ENCODE results near the gene GPRIN2.
"Not testable (repeated sequence)": the region's sequence is repeated elsewhere in the genome, so short reads cannot be mapped to it uniquely, and the experiment has no call there.

The GPRIN2 gene

DNA sequence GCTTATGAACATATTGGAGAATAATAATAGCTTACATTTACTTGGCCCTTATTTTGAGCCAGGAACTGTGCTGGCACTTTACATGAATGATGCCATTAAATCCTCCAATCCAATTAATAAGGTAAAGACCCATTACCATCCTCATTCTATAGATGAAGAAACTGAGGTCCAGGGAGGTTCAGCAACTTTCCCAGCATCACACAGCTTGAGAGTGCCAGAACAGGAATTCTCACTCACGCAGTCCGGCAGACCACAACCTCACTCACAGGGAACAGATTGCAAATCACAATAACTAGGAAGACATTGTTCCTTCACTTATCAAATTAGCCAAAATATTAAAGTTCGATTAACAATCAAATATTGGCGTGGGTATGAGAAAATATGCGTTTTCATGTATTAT, 18.3 kb downstream of the GPRIN2 start:
- no peak for DNase-seq

DNA sequence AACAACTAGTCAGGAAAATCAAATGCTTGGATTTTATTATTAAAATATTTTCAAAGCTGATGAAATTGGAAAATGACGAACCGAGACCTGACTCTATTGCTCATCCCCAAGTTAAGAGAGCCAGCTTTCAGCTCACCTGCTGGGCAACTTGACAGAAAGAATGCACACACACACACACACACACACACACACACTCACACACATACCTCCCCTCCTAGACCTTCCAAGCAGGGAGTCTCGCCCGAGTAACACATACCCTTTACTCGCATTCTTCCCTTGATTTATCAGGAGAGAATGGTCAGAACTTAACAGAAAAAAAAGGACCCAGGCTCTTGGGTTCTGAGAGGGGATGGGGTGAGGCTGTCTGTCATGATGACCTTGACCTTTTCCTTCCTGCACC, 19.1 kb downstream of the GPRIN2 start:
- DNase-seq = no peak

DNA sequence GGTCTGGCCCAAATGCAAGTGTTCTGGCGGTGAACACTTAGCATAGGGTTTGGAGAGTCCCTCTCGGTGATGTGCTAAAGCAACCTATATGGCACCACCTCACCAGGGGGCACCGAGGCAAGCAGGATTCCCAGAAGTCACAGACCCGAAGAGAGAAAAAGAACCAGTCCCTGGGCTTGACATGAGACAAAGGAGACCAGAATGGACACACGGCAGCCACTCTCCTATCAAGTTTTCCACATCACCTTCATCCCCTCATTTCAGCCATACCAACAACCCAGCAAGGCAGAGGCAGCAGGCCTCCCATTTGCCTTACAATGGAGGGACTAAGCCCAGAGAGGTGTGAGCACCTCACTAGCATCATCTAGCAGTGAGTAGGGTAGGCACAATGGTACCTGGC, 19.7 kb downstream of the GPRIN2 start:
- DNase-seq = no peak

DNA sequence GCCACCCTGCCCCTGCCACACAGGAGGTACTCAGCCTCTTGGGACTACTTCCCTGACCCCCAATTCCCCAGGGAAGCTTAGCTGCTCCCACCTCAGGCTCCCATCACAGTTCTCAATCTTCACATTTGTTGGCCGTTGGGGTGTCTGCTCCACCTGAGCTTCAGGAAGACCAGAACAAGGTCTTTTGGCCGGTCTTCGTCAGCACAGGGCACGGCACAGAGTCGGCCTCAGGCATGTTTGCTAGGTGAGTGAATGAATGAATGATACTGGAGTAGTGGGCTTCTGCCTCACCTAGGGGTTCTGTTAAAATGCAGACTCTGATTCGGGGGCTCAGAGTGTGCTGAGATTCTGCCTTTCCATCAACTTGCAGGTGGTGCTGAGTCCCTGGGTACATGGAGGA, 20.3 kb downstream of the GPRIN2 start:
- no peak for DNase-seq

DNA sequence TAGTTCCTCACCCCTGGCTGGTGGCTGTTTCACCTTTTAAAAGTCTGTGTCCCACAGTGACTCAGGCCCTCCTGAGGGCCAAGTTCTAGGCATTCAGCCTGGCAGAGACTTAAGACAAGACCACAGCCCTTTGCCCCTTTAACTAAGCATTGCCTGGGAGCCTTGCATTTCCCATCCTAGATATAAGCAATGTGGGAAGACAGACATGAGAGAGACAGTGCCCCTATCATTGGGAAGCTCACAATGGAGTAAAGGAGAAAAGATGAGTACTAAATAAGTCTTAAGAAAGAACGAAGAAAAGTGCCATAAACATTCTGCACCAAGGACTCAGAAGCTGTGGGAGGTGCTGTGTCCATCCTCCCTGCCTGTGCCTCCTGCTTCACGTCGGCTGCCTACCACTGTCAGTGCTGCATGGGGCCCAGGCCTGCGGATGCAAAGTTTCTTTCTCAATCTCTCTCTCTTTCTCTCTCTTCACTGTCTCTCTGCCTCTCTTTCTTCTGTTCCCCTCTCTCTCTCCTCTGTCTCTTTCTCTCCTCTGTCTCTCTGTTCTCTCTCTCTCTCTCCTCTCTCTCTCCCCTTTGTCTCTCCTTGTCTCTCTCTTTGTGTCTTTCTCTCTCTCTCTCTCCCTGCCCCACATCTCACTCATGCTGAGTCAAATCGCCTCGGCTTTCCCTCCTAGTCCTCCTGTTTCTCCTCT, 21.5 kb downstream of the GPRIN2 start:
- no peak for DNase-seq

DNA sequence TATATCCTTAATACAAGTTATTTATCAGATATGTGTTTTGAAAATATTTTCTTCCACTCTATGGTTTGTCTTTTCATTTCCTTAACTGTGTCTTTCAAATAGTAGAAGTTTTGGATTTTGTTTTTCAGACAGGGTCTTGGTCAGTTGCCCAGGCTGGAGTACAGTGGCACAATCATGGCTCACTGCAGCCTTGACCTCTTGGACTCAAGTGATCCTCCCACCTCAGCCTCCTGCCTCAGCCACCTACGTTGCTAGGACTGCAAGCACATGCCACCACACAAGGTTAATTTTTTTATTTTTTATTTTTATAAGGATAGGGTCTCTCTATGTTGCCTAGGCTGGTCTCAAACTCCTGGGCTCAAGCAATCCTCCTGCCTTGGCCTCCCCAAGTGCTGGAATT, 24.2 kb downstream of the GPRIN2 start:
- DNase-seq = not testable (repeated sequence)

DNA sequence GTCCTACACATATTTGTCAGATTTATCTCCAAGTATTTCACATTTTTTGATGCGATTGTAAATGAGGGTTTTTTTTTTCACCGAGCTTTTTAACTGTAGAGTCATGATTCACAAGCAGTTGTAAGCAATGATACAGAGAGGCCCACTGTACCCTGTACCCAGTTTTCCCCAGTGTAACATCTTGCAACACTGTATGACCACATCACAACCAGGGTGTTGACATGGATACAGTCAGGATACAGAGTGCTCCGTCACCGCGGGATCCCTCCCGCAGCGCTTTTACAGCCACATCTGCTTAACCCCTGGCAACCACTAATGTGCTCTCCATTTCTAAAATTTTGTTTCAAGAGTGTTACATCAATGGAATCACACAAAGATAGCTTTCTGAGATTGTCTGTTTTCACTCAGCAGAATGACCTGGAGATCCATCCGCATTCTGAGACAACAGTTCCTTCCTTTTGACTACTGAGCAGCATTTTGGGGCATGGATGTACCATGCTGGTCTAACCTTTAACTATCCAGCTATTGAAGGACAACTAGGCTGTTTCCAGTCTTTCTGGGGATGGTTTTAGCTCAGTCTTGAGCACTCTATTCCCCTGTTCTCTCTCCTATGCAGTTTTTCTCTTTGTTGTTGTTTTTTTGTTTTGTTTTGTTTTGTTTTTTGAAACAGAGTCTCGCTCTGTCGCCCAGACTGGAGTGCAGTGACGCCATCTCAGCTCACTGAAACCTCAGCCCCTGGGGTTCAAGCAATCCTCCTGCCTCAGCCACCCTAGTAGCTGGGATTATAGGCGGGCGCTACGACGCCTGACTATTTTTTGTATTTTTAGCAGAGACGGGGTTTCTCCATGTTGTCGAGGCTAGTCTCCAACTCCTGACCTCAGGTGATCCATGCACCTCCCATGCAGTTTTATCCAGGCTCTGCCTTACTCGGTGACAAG, 25.9 kb downstream of the GPRIN2 start:
- no peak for DNase-seq

DNA sequence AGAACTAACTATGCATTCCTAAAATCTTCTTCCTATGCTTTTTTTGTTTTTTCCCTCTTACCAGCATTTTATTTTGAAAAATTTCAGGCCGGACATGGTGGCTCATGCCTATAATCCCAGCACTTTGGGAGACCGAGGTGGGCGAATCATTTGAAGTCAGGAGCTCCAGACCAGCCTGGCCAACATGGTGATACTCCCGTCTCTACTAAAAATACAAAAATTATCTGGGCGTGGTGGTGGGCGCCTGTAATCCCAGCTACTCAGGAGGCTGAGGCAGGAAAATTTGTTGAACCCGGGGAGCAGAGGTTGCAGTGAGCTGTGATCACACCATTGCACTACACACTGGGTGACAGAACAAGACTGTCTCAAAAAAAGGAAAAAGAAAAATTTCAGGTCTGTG, 26.7 kb downstream of the GPRIN2 start:
- DNase-seq = not testable (repeated sequence)

DNA sequence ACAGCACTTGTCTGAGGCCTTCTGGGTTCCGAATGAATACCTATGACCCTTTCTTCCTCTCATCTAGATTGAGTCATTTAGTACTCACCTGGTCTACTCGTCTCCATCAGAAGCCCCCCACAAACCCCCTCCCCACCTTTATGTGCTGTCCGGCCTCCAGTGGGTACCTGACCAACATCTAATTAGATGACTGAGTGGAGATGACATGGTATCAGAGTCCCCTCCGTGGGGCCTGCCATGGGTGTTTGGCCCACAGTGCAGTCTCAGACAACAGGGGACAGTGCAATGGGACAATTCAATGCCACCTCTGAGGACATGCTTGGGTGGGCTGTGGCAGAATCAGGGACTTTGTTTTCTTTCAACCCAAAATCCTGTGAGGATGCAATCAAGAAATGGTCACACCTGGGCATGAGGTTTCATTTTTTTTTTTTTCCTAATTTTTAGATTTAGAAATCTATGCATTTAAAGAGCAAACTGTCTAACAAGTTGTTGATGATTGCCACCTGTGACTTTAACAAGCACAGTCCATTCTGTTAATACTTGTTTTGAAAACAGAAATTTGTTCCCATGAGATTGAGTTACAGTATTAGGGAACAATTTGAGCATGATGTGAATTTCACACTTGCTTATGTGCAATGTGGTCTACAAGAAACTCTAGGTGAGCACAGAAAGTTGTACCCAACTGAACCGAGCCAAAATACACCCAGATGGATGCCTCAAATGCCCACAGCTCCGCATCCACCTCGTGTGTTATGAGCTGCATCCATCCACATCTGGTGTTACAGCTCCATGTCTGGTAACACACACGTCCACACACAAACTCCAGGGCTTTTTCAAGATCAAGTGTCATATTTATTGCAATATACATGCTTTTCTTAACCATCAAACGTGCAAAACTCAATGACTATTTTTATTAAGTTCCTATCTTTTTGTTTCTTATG, 27.5 kb downstream of the GPRIN2 start:
- DNase-seq = no peak

DNA sequence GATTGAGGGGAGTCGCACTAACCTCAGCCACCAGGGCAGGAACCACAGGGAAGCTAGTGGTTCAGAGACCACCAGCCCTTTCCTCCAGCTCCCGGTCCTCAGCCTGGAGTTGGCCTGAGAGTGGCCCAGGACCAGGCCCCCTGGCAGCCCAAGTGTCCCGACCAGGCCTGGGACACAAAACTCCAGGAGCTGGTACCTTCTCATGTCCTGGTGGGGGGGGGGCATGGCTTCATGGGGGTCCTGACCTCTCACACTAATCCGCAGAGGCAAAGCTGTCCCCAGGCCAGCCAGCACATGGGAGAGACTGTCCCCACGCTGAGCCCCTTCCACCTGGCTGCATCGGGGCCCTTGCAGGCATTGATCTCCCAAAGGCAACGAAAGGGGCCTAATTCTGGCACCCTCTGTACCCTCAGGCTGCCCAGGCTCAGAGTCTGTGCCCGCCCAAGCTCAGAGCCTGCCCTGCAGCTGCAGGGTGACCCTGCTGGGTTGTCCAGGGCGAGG, 28.2 kb downstream of the GPRIN2 start:
- no peak for DNase-seq

DNA sequence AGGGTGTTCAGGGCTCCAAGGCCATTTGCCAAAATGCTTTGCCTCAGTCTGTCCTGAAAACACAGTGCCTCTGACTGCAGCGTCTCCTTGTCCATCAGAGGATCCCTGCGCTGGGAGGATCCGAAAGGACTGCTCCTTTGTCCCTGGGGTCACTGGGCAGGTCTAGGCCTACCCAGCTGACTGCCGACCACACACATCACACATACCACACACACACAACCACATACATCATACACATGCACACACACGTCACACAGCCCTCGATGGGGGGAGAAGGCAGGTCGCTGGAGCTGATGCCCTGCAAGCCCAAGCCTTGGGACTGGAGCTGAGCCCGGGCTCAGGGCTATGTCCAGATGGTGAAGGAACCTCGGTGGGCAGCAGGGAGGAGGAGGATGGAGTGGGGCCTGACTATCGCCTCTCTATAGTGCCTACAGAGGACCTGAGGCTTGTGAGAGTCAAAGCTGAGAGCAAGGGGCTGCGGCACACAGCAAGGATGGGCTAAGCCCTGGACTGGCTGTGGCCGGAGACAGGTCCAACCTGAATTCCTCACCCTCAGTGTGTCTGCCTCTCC, 29.1 kb downstream of the GPRIN2 start:
- DNase-seq = no peak

DNA sequence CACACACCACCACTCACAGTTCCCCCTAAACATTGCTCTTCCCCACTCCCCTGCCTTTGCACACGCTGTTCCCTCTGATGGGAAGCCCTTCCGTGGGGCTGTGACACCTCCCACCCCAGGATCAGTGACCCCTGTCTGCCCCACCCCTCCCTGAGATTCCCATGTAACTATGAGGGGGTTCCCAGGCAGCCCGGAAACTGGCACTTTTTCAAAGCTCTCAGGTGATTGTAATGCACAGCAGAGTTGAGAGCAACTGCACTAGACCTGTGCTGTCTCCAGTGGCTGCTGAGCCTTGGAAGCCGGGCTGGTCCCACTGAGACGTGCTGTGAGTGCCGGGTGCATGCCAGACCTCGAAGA, 29.8 kb downstream of the GPRIN2 start:
- no peak for DNase-seq

DNA sequence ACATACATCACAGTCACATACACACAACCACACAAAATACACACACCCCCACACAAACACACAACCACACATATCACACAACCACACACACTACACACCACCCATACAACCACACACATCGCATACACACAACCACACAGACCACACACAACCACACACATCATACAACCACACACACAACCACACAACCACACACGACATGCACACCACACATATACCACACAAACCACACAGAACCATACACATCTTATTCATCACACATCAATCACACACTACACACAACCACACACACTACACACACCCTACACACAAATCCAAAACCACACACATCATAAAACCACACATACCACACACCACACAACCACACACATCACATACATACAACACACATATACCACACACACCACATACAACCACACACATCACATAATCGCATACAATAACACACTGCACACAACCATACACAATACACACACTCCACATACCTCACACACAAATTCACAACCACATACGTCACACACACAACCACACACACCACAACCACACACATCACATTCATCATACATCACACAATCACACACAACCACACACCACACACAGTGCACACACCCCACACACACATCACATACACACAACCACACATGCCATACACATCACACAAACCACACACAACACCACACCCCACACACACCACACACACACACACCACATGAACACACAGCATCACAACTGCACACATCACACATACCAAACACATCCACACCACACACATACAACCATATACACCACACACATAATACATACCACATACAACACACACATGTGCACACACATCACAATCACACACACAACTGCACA, 30.4 kb downstream of the GPRIN2 start:
- no peak for DNase-seq

DNA sequence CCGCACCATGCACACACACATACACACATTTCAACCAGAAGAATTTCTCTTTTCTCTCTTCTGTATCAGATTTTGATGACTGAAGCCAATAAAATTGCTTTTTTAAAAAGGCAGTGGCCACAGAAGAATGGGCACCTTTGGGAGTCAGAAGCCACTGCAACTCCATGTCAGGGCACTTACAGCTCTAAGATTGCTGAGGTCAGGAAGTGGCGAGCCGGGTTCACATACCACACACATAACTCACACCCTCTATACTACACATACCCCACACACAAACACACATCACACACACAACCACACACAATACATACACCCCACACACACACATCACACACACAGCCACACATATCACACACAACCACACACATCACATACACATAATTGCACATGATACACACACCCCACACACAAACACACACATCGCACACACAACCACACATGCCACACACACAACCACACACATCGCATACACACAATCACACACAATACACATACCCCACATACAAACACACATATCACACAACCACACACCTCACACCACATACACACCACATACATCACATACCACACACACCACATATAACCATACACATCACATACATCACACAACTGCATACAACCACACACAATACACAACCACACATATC, 31.2 kb downstream of the GPRIN2 start:
- DNase-seq = no peak

DNA sequence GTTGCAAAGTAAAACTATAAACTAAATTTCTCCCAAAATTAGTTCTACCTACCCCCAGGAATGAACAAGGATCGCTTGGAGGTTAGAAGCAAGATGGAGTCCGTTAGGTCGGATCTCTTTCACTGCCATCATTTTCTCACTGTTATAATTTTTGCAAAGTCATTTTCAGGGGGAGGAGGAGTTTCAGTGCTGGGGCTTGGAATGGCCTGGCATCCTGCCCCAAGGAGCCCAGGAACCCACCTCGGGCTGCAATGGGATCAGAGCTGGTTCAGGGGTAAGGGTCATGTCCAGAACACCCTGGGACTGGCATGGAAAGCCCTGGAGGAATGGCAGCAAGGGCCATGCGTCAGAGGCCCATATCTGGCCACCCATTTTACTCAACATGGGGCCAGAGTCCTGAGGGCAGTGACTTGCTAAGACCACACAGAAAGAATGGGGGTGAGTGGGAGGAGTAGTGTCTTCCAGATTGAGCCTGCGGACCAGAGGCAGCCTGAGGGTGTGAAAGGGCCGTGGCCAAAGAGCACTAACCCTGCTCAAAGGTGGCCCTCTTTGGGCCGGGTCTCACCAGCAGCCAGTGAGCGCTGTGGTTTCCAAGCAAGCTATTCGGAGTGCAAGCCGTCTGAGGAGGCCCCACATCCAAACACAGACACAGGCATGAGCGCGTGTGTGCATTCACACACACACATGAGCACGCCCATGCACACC, 31.8 kb downstream of the GPRIN2 start:
- DNase-seq = no peak

DNA sequence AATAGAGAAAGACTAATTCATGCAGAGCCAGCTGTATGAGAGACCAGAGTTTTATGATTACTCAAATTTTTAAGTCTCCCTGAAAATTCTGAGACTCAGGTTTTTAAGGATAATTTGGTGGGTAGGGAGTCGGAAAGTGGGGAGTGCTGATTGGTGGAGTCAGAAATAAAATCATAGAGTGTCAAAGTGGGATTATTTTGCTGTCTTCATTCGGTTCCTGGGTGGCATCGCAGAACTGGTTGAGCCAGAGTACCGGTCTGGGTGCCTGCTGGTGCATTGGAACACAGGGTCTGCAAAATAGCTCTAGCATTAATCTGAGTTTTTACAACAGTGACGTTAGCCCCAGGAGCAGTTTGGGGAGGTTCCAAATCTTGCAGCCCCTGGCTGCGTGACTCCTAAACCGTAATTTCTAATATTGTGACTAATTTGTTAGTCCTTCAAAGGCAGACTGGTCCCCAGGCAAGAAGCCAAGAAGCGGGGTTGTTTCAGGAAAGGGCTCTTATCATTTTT, 32.4 kb downstream of the GPRIN2 start:
- DNase-seq = no peak

DNA sequence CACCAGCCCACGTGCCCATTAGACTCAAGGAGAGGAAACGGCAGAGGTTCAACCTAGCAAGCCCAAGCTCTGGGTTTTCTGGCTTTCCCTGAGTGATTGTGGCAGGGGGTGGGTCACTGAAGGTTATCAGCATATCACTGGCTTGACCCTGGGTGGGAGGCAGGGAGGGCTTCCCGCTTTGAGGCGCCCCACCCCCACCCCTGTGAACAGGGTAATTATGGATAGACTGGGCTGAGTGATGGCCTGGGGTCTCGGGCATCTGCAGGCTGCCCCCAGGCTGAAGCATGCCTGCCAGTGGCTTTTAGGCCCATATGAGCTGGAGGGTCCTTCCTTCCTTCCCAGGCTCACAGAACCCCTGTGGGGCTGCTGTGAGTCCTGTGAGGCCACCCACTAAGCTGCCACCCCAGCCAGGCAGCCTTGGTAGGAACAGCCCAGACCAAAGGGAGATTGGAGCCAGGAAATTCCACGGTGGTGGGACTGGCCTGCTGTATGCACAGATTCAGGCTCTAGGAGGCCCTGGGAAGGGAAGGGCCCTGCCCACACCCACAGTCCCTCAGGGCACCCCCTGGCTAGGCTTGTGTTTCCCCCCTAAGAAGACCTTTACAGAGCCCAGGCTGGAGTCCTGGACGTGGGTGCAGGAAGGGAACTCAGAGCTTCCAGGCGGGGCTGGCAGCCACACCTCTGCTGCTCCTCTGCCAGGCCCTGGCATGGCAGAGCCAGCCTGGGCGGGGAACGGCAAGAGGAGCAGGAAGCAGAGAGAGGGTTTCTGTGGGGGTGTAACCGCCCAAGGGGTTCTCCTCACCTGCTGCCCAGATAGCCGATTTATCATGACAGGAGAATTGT, 33.1 kb downstream of the GPRIN2 start:
- no peak for DNase-seq

Measured in hypothalamus (tissue), 51 donors.